Spleen (tissue), 11 donors: Measurements from ENCODE around the gene TNNI3. TPM values are rescaled to one million over a fixed set of nuclear protein-coding genes. Genes with fewer than 3 reads are reported as not detected.
A peak's percentile ranks its signal among the peaks of the same experiment; 100 is the strongest.
"Not testable (repeated sequence)": the region's sequence is repeated elsewhere in the genome, so short reads cannot be mapped to it uniquely, and the experiment has no call there.

ENCODE experiments used
- DNase-seq: peaks from one replicate; pipeline ENCODE4 v3.0.0-alpha.2; 2020
- H3K27ac ChIP-seq, 8 donors: fragments of 200-600 bp; sonication (generic) in 7 of 8; 1 replicate in 4 of 8; 2 replicates in 4 of 8; pipeline versions ENCODE4 v1.5.0 to v1.8.0; 2016 to 2021; ENCODE audit warnings: inconsistent platforms in 4 of 8, mild to moderate bottlenecking in 4 of 8, moderate library complexity in 1 of 8
- H3K27me3 ChIP-seq, 7 donors: fragments of 200-600 bp; sonication (generic) in 6 of 7; replicated peaks in 1 of 7; 1 replicate in 4 of 7; 2 replicates in 3 of 7; pipeline versions ENCODE4 v1.5.0 to v1.8.0; 2016 to 2021; ENCODE audit warnings: inconsistent platforms in 3 of 7, mild to moderate bottlenecking in 1 of 7
- H3K36me3 ChIP-seq, 6 donors: fragments of 200-600 bp; sonication (generic) in 5 of 6; 1 replicate in 4 of 6; 2 replicates in 2 of 6; pipeline versions ENCODE4 v1.5.0 to v1.8.0; 2016 to 2021; ENCODE audit warnings: inconsistent platforms in 2 of 6
- H3K4me1 ChIP-seq, 6 donors: fragments of 200-600 bp; sonication (generic) in 5 of 6; 1 replicate in 3 of 6; 2 replicates in 3 of 6; pipeline versions ENCODE4 v1.5.0 to v1.8.0; 2016 to 2021; ENCODE audit warnings: inconsistent platforms in 3 of 6
- H3K4me3 ChIP-seq, 8 donors: fragments of 200-600 bp; sonication (generic) in 7 of 8; 1 replicate in 4 of 8; 2 replicates in 4 of 8; pipeline versions ENCODE4 v1.5.0 to v1.8.0; 2016 to 2021; ENCODE audit warnings: inconsistent platforms in 4 of 8, mild to moderate bottlenecking in 4 of 8, moderate library complexity in 2 of 8
- H3K9me3 ChIP-seq, 8 donors: fragments of 200-600 bp; sonication (generic) in 7 of 8; 1 replicate in 4 of 8; 2 replicates in 4 of 8; pipeline versions ENCODE4 v1.5.0 to v1.8.0; 2016 to 2021; ENCODE audit warnings: inconsistent platforms in 4 of 8
- POLR2A ChIP-seq, 3 donors: fragments of 450-650 bp; IDR thresholded peaks; one replicate each; pipeline ENCODE4 v1.5.1; 2017; ENCODE audit warnings: antibody characterized with exemption in 3 of 3, mild to moderate bottlenecking in 1 of 3
- POLR2AphosphoS5 ChIP-seq, 3 donors: sonication (generic); formaldehyde crosslinking; IDR thresholded peaks; one replicate each; pipeline ENCODE4 v1.5.1; 2017; ENCODE audit warnings: antibody characterized with exemption in 3 of 3
- WGBS, 5 donors: extraction: QIAGEN DNeasy Blood & Tissue Kit in 3 of 5; methylation state at CpG; one replicate each; pipeline versions ENCODE4 v1.1.5 to v1.1.7; 2013 to 2018; 5-methylcytosine and 5-hydroxymethylcytosine counted together
- intact Hi-C: fragments of 100-400 bp; cut with DNase I; formaldehyde crosslinking; loops from one replicate; pipeline ENCODE4 v1.15.0; 2023; ENCODE audit warnings: low total_unique reads
- polyA plus RNA-seq, 3 donors: library from polyadenylated mRNA; stranded (reverse); fragments of 200-250 nt; gene quantifications; one replicate each; pipeline ENCODE4 v1.2.1, GENCODE V29; 2013
- total RNA-seq, 7 donors: library from RNA; depleted of rRNA in 3 of 7; stranded (reverse); fragments of >200 nt in 3 of 7; fragmentation: NEBNext Ultra II Directional in 4 of 7; extraction: Animal tissue kit (Norgen Biotek cat#: 25700) in 4 of 7; gene quantifications; one replicate each; pipeline versions ENCODE4 v1.1.0 to v1.2.1, GENCODE V29; 2016 to 2021
- TF ChIP-seq, protein P1 (sequence below), 11 experiments: fragments of 200-600 bp in 7 of 11; fragments of 450-650 bp in 4 of 11; sonication (generic) in 4 of 11; IDR thresholded peaks in 8 of 11; conservative IDR thresholded peaks in 3 of 11; 1 replicate in 7 of 11; 2 replicates in 4 of 11; pipeline versions ENCODE4 v1.4.0 to v1.8.0; 2016 to 2021; ENCODE audit warnings: antibody characterized with exemption in 11 of 11, inconsistent platforms in 4 of 11, mild to moderate bottlenecking in 1 of 11
- donor health status: healthy with polysubstance abuse.
- donor health status: DM: no; HTN: no; CAD: no; lungs with moderate emphysema.
- donor health status: DM: no; HTN: no; CAD: no.
- donor health status: Bipolar disorder and iron deficiency.
- donor health status: healthy.
- donor health status: DM: no; HTN: no; CAD: no.
- donor health status: DM: yes; HTN: yes; CAD: no.

Gene TNNI3
- total and polyA plus RNA-seq, 10 donors: 0.15 to 0.74 (median 0.70) TPM; not detected in 7

DNA sequence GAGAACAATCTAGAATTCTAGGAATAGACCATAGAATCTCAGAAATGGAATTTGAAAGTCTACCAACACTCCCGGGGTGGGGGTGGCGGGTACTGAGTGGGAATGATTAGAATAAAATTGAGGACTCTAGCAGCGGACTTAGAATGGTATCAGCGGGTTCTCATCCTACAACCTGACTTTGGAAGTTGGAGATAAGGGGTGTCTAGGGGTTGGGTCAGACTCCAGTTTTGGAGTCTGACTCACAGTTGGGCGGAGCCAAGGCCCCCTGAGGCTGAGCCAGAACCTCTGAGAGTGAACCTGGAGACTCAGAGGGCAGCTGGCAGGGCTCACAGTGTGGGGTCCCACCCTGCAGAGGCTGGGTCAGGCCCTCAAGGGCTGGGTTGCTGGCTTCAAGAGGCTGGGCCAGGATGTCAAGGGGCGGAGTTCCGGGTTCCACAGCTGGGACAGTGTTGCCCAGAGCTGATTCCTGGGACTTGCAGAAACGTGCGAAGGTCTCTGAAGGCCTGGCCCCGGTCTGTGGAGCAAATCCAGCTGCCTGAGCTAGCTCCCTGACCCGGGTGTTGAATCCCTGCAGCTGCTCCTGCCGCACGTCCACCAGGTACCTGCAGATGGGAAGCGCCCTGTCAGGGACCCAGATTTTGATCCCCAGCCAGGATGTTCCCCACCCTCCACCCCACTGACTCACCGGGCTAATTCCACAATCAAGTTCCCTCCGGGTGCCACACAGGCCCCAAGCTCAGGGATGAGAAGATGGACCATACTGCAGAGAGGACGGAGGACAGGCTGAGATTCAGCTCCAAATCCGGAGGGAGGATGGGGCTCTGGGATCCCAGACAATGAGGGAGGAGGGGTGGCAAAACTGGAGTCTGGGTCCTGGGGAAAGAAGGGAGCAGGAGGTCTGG is 1.6 kb upstream of the TNNI3 start:
- WGBS, 5 donors: 69 to 83% (median 77%) methylated on average over 11 to 18 of the region's 18 CpGs
- peaks cover 0 to 93% (median 59%) of the 10 kb centered on the region in 7 donors for H3K27me3 ChIP-seq
- intact Hi-C loops: no loop called here

DNA sequence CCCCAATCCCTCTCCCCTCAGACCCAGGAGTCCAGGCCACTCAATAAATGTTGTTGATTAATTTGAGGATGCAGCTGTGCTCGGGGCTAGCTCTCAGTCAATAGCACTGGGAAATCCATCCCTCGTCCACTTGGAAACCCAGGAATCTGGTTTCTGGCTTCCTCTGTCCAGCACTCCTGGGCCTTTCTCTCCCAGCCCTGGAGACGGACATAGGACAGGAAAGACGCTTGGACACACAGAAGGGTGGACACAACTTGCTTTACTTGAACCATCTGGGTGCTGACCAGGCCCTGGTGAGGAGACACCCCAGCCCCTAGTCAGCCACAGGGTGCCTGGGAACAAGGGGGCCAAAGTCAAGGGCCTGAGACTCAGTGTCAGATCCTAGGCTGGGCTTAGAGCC is 891 bp upstream of the TNNI3 start:
- no peak for DNase-seq
- Histone ChIP-seq H3K27ac (no peak overlapping the region), H3K4me1 (peaks cover 0 to 27% (median 6%) of the 10 kb centered on the region in 6 donors), H3K4me3 (no peak overlapping the region), H3K36me3 (no peaks in the 10 kb centered on the region), H3K27me3 (peaks cover 0 to 93% (median 54%) of the 10 kb centered on the region in 7 donors), H3K9me3 (peaks cover 0 to 3% (median 0%) of the 10 kb centered on the region in 8 donors)
- intact Hi-C loops: no loop called here
- 58 to 80% (median 68%) methylated on average over 4 of the region's 4 CpGs for WGBS, 5 donors
- TF ChIP-seq, protein P1, sequence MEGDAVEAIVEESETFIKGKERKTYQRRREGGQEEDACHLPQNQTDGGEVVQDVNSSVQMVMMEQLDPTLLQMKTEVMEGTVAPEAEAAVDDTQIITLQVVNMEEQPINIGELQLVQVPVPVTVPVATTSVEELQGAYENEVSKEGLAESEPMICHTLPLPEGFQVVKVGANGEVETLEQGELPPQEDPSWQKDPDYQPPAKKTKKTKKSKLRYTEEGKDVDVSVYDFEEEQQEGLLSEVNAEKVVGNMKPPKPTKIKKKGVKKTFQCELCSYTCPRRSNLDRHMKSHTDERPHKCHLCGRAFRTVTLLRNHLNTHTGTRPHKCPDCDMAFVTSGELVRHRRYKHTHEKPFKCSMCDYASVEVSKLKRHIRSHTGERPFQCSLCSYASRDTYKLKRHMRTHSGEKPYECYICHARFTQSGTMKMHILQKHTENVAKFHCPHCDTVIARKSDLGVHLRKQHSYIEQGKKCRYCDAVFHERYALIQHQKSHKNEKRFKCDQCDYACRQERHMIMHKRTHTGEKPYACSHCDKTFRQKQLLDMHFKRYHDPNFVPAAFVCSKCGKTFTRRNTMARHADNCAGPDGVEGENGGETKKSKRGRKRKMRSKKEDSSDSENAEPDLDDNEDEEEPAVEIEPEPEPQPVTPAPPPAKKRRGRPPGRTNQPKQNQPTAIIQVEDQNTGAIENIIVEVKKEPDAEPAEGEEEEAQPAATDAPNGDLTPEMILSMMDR (IDR thresholded peaks at IDR 0.05 in 8 of 11, conservative IDR thresholded peaks at IDR 0.05 in 3 of 11): no peak
- TF ChIP-seq POLR2A (IDR thresholded peaks at IDR 0.05) (no peak), POLR2AphosphoS5 (IDR thresholded peaks at IDR 0.05) (no peak)

More for the DNA sequence above, 1.6 kb upstream of the TNNI3 start:
- Histone ChIP-seq H3K4me1 (peaks cover 0 to 27% (median 6%) of the 10 kb centered on the region in 6 donors), H3K9me3 (peaks cover 0 to 3% (median 0%) of the 10 kb centered on the region in 8 donors), H3K36me3 (no peaks in the 10 kb centered on the region), H3K27ac (no peak overlapping the region), H3K4me3 (no peak overlapping the region)
- DNase-seq: no peak
- TF ChIP-seq, protein P1 (IDR thresholded peaks at IDR 0.05 in 8 of 11, conservative IDR thresholded peaks at IDR 0.05 in 3 of 11): no peak
- TF ChIP-seq POLR2AphosphoS5 (IDR thresholded peaks at IDR 0.05): no peak

DNA sequence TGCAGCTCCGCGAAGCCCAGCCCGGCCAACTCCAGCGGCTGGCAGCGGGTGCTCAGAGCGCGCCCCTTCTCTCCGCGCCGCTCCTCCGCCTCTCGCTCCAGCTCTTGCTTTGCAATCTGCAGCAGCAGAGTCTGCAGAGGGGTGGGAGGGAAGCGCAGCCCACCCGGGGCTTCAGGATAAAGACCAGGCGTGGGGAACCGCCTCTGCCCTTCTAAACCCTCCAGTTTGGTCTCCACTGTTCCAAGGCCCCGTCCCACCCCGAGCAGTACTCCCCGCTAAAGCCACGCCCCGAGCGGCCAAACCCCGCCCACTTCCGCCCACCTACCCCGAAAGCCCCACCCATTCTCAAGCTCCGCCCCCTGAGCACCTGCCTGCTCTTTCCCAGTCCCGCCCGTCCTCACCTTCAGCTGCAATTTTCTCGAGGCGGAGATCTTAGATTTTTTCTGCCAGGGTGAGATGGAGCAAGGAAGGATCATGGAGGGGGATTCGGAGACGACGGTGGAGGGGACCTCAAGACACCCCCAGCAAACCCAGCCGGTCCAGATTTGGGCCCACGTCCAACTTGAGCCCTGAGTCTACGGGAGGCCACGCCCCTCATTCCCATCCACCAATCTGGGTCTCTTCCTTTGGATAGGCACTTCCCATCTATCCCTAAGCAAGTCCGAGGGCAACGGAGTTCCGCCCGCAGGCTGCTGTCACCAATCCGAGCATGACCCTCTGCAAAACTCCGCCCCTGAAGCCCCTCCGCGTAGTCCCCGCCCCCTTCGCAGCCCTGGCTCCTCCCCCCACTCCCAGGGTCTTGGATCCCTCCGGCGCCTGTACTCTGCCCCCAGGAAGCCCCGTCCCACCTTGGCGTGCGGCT is 1.1 kb downstream of the TNNI3 start:
- no peak for DNase-seq
- Histone ChIP-seq H3K36me3 (no peaks in the 10 kb centered on the region), H3K9me3 (peaks cover 0 to 11% (median 8%) of the 10 kb centered on the region in 8 donors), H3K27ac (no peak overlapping the region), H3K4me3 (peak overlapping the region in 1 of 8 donors; percentile 9), H3K27me3 (peaks cover 0 to 75% (median 43%) of the 10 kb centered on the region in 7 donors), H3K4me1 (peaks cover 0 to 27% (median 6%) of the 10 kb centered on the region in 6 donors)
- WGBS, 5 donors: 6 to 12% (median 8%) methylated on average over 36 to 52 of the region's 52 CpGs
- no peak for TF ChIP-seq POLR2AphosphoS5 (IDR thresholded peaks at IDR 0.05)
- TF ChIP-seq, protein P1 (IDR thresholded peaks at IDR 0.05 in 8 of 11, conservative IDR thresholded peaks at IDR 0.05 in 3 of 11): no peak
- TF ChIP-seq POLR2A (IDR thresholded peaks at IDR 0.05): no peak
- intact Hi-C loops: no loop called here

DNA sequence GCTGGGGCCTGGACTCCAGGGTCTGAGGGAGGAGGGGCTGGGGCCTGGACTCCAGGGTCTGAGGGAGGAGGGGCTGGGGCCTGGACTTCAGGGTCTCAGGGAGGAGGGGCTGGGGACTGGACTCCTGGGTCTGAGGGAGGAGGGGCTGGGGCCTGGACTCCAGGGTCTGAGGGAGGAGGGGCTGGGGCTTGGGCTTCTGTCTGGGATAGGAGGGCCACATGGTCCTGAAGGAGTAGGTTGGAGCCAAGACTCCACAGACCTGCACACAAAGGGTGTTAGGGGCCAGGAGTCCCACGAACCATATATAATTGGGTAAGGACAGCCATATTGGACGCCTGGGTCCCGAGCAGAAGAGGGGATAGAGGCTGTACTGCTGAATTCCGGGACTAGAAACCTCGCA is 1.7 kb downstream of the TNNI3 start:
- 0 to 19% (median 8%) methylated on average over 3 to 5 of the region's 5 CpGs for WGBS, 5 donors
- Histone ChIP-seq H3K4me1 (peaks cover 0 to 24% (median 6%) of the 10 kb centered on the region in 6 donors), H3K4me3 (peak overlapping the region in 1 of 8 donors; percentile 9), H3K9me3 (peaks cover 0 to 14% (median 9%) of the 10 kb centered on the region in 8 donors), H3K27me3 (peaks cover 0 to 69% (median 36%) of the 10 kb centered on the region in 7 donors)
- H3K27ac ChIP-seq, H3K36me3 ChIP-seq, intact Hi-C loops, DNase-seq: not testable (repeated sequence)
